HL-60/S4 treated with phorbol 12-myristate 13-acetate at 8.2 ng/mL for 4 days and 3 days (cell line): ENCODE data around the gene ALG8.

Experiments used
- in situ Hi-C: fragments of 300-500 bp; cut with MboI; formaldehyde crosslinking; loops from 2 replicates; pipeline ENCODE4 v1.15.0; 2022; ENCODE audit warnings: low sequenced_read_pairs

ALG8 gene

GRCh38 chr11:78160557-78160956 is 21.1 kb upstream of the ALG8 start:
- in situ Hi-C loops: no loop called here

- in situ Hi-C loops: no loop called here
Measured at GRCh38 chr11:78158987-78159652, 19.7 kb upstream of the ALG8 start.

GRCh38 chr11:78156127-78156844 is 16.9 kb upstream of the ALG8 start:
- in situ Hi-C loops: no loop called here

- in situ Hi-C loops: no loop called here
Measured at GRCh38 chr11:78151804-78152203, 12.4 kb upstream of the ALG8 start.

- in situ Hi-C loops: no loop called here
Measured at GRCh38 chr11:78150754-78151153, 11.3 kb upstream of the ALG8 start.

GRCh38 chr11:78150346-78150745 is 10.9 kb upstream of the ALG8 start:
- in situ Hi-C loops: no loop called here

GRCh38 chr11:78149646-78150045 is 10.2 kb upstream of the ALG8 start:
- in situ Hi-C loops: no loop called here

GRCh38 chr11:78147807-78148206 is 8.4 kb upstream of the ALG8 start:
- in situ Hi-C loops: no loop called here

GRCh38 chr11:78145511-78146025 is 6.1 kb upstream of the ALG8 start:
- in situ Hi-C loops: no loop called here

GRCh38 chr11:78140392-78141077 is 1.1 kb upstream of the ALG8 start:
- in situ Hi-C loops: no loop called here

- in situ Hi-C loops: no loop called here
Measured at GRCh38 chr11:78138694-78139421, 568 bp downstream of the ALG8 start.

- in situ Hi-C loops: no loop called here
Measured at GRCh38 chr11:78138291-78138690, 1.1 kb downstream of the ALG8 start.

GRCh38 chr11:78132475-78132874 is 7.0 kb downstream of the ALG8 start:
- in situ Hi-C loops: no loop called here

GRCh38 chr11:78131956-78132355 is 7.5 kb downstream of the ALG8 start:
- in situ Hi-C loops: no loop called here

- in situ Hi-C loops: no loop called here
Measured at GRCh38 chr11:78127403-78127802, 12.0 kb downstream of the ALG8 start.

GRCh38 chr11:78112582-78113275 is 26.7 kb downstream of the ALG8 start:
- in situ Hi-C loops: no loop called here

- in situ Hi-C loops: no loop called here
Measured at GRCh38 chr11:78111298-78111697, 28.1 kb downstream of the ALG8 start.

GRCh38 chr11:78110830-78111229 is 28.6 kb downstream of the ALG8 start:
- in situ Hi-C loops: no loop called here

GRCh38 chr11:78110351-78110750 is 29.1 kb downstream of the ALG8 start:
- in situ Hi-C loops: no loop called here
